GM23338 (cell line): ENCODE results near the gene CDC42SE1. TPM values are rescaled to one million over a fixed set of nuclear protein-coding genes. Genes with fewer than 3 reads are reported as not detected.

Source experiments
- CTCF ChIP-seq, 2 experiments: fragments of 200-600 bp in 1 of 2; sonication (generic) in 1 of 2; conservative IDR thresholded peaks; 2 replicates each; pipeline versions ENCODE4 v1.5.1 to v1.6.1; 2016 to 2017; ENCODE audit warnings: antibody characterized with exemption in 2 of 2, low read depth in 2 of 2, mild to moderate bottlenecking in 2 of 2, moderate library complexity in 1 of 2
- ETS1 ChIP-seq: IDR thresholded peaks from 2 replicates; pipeline ENCODE4 v1.6.1; 2016; ENCODE audit warnings: antibody characterized with exemption
- EZH2phosphoT487 ChIP-seq: fragments of 200-600 bp; sonication (generic); IDR thresholded peaks from one replicate; pipeline ENCODE4 v1.8.1; 2018; ENCODE audit warnings: antibody characterized with exemption; ENCODE audit not compliant: unreplicated experiment
- JUNB ChIP-seq: IDR thresholded peaks from one replicate; pipeline ENCODE4 v1.6.1; 2016; ENCODE audit warnings: antibody characterized with exemption; ENCODE audit not compliant: unreplicated experiment
- NANOG ChIP-seq: IDR thresholded peaks from 2 replicates; pipeline ENCODE4 v1.6.1; 2016; ENCODE audit warnings: antibody characterized with exemption, borderline replicate concordance
- ZNF114 ChIP-seq: fragments of 250-450 bp; sonication (Bioruptor Pico); IDR thresholded peaks from 2 replicates; pipeline ENCODE4 v1.5.0; 2020; ENCODE audit warnings: mild to moderate bottlenecking, moderate library complexity
- ZNF331 ChIP-seq: fragments of 250-450 bp; sonication (Bioruptor Pico); IDR thresholded peaks from 2 replicates; pipeline ENCODE4 v1.5.0; 2020; ENCODE audit warnings: low read depth, mild to moderate bottlenecking, moderate library complexity
- polyA plus RNA-seq: library from polyadenylated mRNA; unstranded; fragments of >200 nt; fragmentation: Nextera tagmentation; extraction: Ambion mirVana; gene quantifications from 2 replicates; pipeline ENCODE4 v1.2.1, GENCODE V29; 2016
- total RNA-seq: library from RNA; depleted of rRNA; stranded (reverse); fragments of >200 nt; shearing (Covaris generic); gene quantifications from 2 replicates; pipeline ENCODE4 v1.2.3, GENCODE V29; 2014
- TF ChIP-seq, protein P1 (sequence below): fragments of 250-450 bp; sonication (Bioruptor Pico); IDR thresholded peaks from 2 replicates; pipeline ENCODE4 v1.5.0; 2020; ENCODE audit warnings: mild to moderate bottlenecking, moderate library complexity

The CDC42SE1 gene
- total and polyA plus RNA-seq, 2 experiments from 2014 or later, result 18.3 to 49.1 TPM

- TF ChIP-seq, protein P1, sequence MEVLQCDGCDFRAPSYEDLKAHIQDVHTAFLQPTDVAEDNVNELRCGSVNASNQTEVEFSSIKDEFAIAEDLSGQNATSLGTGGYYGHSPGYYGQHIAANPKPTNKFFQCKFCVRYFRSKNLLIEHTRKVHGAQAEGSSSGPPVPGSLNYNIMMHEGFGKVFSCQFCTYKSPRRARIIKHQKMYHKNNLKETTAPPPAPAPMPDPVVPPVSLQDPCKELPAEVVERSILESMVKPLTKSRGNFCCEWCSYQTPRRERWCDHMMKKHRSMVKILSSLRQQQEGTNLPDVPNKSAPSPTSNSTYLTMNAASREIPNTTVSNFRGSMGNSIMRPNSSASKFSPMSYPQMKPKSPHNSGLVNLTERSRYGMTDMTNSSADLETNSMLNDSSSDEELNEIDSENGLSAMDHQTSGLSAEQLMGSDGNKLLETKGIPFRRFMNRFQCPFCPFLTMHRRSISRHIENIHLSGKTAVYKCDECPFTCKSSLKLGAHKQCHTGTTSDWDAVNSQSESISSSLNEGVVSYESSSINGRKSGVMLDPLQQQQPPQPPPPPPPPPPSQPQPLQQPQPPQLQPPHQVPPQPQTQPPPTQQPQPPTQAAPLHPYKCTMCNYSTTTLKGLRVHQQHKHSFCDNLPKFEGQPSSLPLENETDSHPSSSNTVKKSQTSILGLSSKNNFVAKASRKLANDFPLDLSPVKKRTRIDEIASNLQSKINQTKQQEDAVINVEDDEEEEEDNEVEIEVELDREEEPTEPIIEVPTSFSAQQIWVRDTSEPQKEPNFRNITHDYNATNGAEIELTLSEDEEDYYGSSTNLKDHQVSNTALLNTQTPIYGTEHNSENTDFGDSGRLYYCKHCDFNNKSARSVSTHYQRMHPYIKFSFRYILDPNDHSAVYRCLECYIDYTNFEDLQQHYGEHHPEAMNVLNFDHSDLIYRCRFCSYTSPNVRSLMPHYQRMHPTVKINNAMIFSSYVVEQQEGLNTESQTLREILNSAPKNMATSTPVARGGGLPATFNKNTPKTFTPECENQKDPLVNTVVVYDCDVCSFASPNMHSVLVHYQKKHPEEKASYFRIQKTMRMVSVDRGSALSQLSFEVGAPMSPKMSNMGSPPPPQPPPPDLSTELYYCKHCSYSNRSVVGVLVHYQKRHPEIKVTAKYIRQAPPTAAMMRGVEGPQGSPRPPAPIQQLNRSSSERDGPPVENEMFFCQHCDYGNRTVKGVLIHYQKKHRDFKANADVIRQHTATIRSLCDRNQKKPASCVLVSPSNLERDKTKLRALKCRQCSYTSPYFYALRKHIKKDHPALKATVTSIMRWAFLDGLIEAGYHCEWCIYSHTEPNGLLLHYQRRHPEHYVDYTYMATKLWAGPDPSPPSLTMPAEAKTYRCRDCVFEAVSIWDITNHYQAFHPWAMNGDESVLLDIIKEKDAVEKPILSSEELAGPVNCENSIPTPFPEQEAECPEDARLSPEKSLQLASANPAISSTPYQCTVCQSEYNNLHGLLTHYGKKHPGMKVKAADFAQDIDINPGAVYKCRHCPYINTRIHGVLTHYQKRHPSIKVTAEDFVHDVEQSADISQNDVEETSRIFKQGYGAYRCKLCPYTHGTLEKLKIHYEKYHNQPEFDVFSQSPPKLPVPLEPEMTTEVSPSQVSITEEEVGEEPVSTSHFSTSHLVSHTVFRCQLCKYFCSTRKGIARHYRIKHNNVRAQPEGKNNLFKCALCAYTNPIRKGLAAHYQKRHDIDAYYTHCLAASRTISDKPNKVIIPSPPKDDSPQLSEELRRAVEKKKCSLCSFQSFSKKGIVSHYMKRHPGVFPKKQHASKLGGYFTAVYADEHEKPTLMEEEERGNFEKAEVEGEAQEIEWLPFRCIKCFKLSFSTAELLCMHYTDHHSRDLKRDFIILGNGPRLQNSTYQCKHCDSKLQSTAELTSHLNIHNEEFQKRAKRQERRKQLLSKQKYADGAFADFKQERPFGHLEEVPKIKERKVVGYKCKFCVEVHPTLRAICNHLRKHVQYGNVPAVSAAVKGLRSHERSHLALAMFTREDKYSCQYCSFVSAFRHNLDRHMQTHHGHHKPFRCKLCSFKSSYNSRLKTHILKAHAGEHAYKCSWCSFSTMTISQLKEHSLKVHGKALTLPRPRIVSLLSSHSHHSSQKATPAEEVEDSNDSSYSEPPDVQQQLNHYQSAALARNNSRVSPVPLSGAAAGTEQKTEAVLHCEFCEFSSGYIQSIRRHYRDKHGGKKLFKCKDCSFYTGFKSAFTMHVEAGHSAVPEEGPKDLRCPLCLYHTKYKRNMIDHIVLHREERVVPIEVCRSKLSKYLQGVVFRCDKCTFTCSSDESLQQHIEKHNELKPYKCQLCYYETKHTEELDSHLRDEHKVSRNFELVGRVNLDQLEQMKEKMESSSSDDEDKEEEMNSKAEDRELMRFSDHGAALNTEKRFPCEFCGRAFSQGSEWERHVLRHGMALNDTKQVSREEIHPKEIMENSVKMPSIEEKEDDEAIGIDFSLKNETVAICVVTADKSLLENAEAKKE (CRISPR knock-in tag), result no peak
- TF ChIP-seq NANOG (no peak), EZH2phosphoT487 (no peak), ZNF114 (CRISPR knock-in tag) (no peak), CTCF (conservative IDR thresholded peaks at IDR 0.05; ENCODE audit: low read depth in 2 of 2) (no peak), ETS1 (no peak), JUNB (no peak), ZNF331 (CRISPR knock-in tag) (no peak)
These were observed 22.4 kb downstream of the CDC42SE1 start (continued) for GRCh38 chr1:151037032-151037431.
